Measurements from ENCODE around the gene MAML3.

DNA sequence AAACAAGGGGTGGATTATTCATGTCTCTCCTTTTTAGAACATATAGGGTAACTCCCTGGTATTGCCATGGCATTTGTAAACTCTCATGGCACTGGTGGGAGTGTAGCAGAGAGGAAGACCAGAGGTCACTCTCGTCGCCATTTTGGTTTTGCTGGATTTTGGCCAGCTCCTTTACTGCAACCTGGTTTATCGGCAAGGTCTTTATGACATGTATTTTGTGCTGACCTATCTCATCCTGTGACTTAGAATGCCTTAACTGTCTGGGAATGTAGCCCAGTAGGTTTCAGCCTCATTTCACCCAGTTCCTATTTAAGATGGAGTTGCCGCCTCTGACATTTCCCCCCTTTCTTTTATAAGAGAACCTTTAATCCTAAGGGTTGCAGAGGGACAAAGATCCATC lies 442.5 kb downstream of the MAML3 start:
- TF ChIP-seq, protein P1, sequence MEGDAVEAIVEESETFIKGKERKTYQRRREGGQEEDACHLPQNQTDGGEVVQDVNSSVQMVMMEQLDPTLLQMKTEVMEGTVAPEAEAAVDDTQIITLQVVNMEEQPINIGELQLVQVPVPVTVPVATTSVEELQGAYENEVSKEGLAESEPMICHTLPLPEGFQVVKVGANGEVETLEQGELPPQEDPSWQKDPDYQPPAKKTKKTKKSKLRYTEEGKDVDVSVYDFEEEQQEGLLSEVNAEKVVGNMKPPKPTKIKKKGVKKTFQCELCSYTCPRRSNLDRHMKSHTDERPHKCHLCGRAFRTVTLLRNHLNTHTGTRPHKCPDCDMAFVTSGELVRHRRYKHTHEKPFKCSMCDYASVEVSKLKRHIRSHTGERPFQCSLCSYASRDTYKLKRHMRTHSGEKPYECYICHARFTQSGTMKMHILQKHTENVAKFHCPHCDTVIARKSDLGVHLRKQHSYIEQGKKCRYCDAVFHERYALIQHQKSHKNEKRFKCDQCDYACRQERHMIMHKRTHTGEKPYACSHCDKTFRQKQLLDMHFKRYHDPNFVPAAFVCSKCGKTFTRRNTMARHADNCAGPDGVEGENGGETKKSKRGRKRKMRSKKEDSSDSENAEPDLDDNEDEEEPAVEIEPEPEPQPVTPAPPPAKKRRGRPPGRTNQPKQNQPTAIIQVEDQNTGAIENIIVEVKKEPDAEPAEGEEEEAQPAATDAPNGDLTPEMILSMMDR (IDR thresholded peaks at IDR 0.05), result no peak
- TF ChIP-seq POLR2A (IDR thresholded peaks at IDR 0.05), result no peak
- TF ChIP-seq EP300 (IDR thresholded peaks at IDR 0.05), result no peak
- TF ChIP-seq POLR2AphosphoS5 (IDR thresholded peaks at IDR 0.05), result no peak

Measured in upper lobe of left lung (tissue), 4 donors.